Vagina (tissue), 2 donors: Measurements from ENCODE around the gene NFS1.

Experiments
- POLR2A ChIP-seq, 2 donors: fragments of 450-650 bp; IDR thresholded peaks; one replicate each; pipeline ENCODE4 v1.6.1; 2017; ENCODE audit warnings: antibody characterized with exemption in 2 of 2, mild to moderate bottlenecking in 2 of 2, moderate library complexity in 2 of 2
- POLR2AphosphoS5 ChIP-seq, 2 donors: sonication (generic); formaldehyde crosslinking; IDR thresholded peaks; one replicate each; pipeline ENCODE4 v1.9.0; 2017; ENCODE audit warnings: antibody characterized with exemption in 2 of 2, mild to moderate bottlenecking in 2 of 2, low read depth in 1 of 2; ENCODE audit not compliant: insufficient read depth in 1 of 2
- TF ChIP-seq, protein P1 (sequence below), 3 experiments: fragments of 450-650 bp in 2 of 3; fragments of 200-600 bp in 1 of 3; sonication (generic) in 1 of 3; IDR thresholded peaks; one replicate each; pipeline ENCODE4 v1.5.1; 2017 to 2019; ENCODE audit warnings: antibody characterized with exemption in 3 of 3, mild to moderate bottlenecking in 2 of 3, moderate library complexity in 2 of 3

DNA sequence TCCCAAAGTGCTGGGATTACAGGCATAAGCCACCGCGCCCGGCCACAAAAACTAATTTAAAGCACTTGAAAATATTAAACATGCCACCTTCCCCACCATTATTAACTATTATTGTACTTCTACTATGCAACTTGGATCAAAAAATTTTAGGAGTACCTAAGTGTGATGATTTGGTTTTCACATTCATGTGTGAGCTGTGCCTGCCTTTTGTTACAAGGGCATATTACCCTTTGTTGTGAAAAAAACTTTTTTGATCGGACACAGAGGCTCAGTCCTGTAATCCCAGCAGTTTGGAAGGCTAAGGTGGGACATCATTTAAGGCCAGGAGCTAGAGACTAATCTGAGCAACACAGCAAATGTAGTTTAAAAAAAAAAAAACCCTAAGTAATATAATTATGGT, 17.2 kb upstream of the NFS1 start:
- TF ChIP-seq, protein P1, sequence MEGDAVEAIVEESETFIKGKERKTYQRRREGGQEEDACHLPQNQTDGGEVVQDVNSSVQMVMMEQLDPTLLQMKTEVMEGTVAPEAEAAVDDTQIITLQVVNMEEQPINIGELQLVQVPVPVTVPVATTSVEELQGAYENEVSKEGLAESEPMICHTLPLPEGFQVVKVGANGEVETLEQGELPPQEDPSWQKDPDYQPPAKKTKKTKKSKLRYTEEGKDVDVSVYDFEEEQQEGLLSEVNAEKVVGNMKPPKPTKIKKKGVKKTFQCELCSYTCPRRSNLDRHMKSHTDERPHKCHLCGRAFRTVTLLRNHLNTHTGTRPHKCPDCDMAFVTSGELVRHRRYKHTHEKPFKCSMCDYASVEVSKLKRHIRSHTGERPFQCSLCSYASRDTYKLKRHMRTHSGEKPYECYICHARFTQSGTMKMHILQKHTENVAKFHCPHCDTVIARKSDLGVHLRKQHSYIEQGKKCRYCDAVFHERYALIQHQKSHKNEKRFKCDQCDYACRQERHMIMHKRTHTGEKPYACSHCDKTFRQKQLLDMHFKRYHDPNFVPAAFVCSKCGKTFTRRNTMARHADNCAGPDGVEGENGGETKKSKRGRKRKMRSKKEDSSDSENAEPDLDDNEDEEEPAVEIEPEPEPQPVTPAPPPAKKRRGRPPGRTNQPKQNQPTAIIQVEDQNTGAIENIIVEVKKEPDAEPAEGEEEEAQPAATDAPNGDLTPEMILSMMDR (IDR thresholded peaks at IDR 0.05) = no peak
- TF ChIP-seq POLR2A (IDR thresholded peaks at IDR 0.05) = no peak
- TF ChIP-seq POLR2AphosphoS5 (IDR thresholded peaks at IDR 0.05; ENCODE audit: insufficient read depth in 1 of 2, low read depth in 1 of 2) = no peak
